ENCODE results near the gene KIAA0825. TPM values are rescaled to one million over a fixed set of nuclear protein-coding genes. Genes with fewer than 3 reads are reported as not detected.
"Not testable (repeated sequence)": the region's sequence is repeated elsewhere in the genome, so short reads cannot be mapped to it uniquely, and the experiment has no call there.

The KIAA0825 gene
- total RNA-seq, 3 donors from 2014 or later (not counting 1 experiment from before 2014, with no cell fraction given) = 2.4 to 5.0 (median 4.8) TPM

DNA sequence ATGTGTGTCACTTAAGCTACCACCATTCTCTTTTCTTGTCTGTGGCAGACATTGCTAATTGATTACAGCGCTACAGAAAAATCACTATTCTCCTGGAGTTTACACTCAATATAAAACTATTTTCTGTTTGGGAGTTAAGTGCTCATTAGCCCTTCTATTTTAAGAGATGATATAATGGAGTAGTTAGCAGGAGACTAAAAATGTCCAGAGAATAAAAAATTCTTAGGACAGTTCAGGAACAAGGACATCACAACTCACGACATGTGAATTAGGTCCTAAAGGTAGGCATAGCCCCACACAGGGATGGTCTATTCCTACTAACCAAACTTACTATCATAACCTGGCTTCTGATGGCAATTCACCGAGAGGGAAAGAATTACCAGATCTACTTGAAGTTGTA is 258.5 kb downstream of the KIAA0825 start:
- Histone ChIP-seq H3K9me3 (ENCODE audit: control insufficient read depth, insufficient read depth, low read length) (no peaks in the 10 kb centered on the region), H3K36me3 (ENCODE audit: control insufficient read depth, insufficient read depth, low read length) (no peaks in the 10 kb centered on the region), H3K4me3 (ENCODE audit: low read length) (no peak overlapping the region), H3K27me3 (ENCODE audit: control insufficient read depth, insufficient read depth, low read length) (no peaks in the 10 kb centered on the region), H3K4me1 (ENCODE audit: control insufficient read depth, insufficient read depth, low read length) (no peaks in the 10 kb centered on the region), H3K27ac (ENCODE audit: low read length) (no peak overlapping the region)
- intact Hi-C loops (cut with micrococcal nuclease) = no loop called here
- no peak overlapping the region for H3K27ac Mint-ChIP-seq
- no CpG with 5 or more reads among the region's 3 CpGs for WGBS (ENCODE audit: insufficient coverage)
- H3K4me1 Mint-ChIP-seq = no peaks in the 10 kb centered on the region
- no peaks in the 10 kb centered on the region for H3K27me3 Mint-ChIP-seq (ENCODE audit: low read depth in 2 of 2)
- no peak overlapping the region for H3K4me3 Mint-ChIP-seq
- DNase-seq = no peak
- no peak for ATAC-seq
- no peak for TF ChIP-seq CTCF (IDR thresholded peaks at IDR 0.05)
- no peaks in the 10 kb centered on the region for H3K36me3 Mint-ChIP-seq
- no peaks in the 10 kb centered on the region for H3K9me3 Mint-ChIP-seq

GRCh38 chr5:94355811-94356210 is 262.6 kb downstream of the KIAA0825 start:
- intact Hi-C loops (cut with micrococcal nuclease) = no loop called here
- Mint-ChIP-seq H3K4me1 (no peaks in the 10 kb centered on the region), H3K9me3 (peaks cover 0 to 3% of the 10 kb centered on the region in 2 donors), H3K36me3 (no peaks in the 10 kb centered on the region), H3K27ac (no peak overlapping the region), H3K27me3 (ENCODE audit: low read depth in 2 of 2) (no peaks in the 10 kb centered on the region), H3K4me3 (no peak overlapping the region)
- Histone ChIP-seq H3K9me3 (ENCODE audit: control insufficient read depth, insufficient read depth, low read length) (no peaks in the 10 kb centered on the region), H3K27me3 (ENCODE audit: control insufficient read depth, insufficient read depth, low read length) (no peaks in the 10 kb centered on the region), H3K4me3 (ENCODE audit: low read length) (no peak overlapping the region), H3K36me3 (ENCODE audit: control insufficient read depth, insufficient read depth, low read length) (no peaks in the 10 kb centered on the region), H3K4me1 (ENCODE audit: control insufficient read depth, insufficient read depth, low read length) (no peaks in the 10 kb centered on the region), H3K27ac (ENCODE audit: low read length) (no peak overlapping the region)
- ATAC-seq (no peak), DNase-seq (no peak)
- TF ChIP-seq CTCF (IDR thresholded peaks at IDR 0.05) = no peak

GRCh38 chr5:94354837-94355485 is 263.4 kb downstream of the KIAA0825 start:
- H3K27ac ChIP-seq (ENCODE audit: low read length); H3K36me3 Mint-ChIP-seq; H3K27me3 Mint-ChIP-seq (ENCODE audit: low read depth in 2 of 2); H3K27ac Mint-ChIP-seq; H3K4me3 ChIP-seq (ENCODE audit: low read length); DNase-seq; H3K9me3 Mint-ChIP-seq; H3K27me3 ChIP-seq (ENCODE audit: control insufficient read depth, insufficient read depth, low read length); H3K4me1 Mint-ChIP-seq; H3K36me3 ChIP-seq (ENCODE audit: control insufficient read depth, insufficient read depth, low read length); intact Hi-C loops (cut with micrococcal nuclease); H3K4me1 ChIP-seq (ENCODE audit: control insufficient read depth, insufficient read depth, low read length); ATAC-seq; H3K9me3 ChIP-seq (ENCODE audit: control insufficient read depth, insufficient read depth, low read length); H3K4me3 Mint-ChIP-seq: not testable (repeated sequence)
- WGBS (ENCODE audit: insufficient coverage) = 80% methylated on average over 4 of the region's 5 CpGs

GRCh38 chr5:94353605-94354004 is 264.8 kb downstream of the KIAA0825 start:
- Histone ChIP-seq H3K27ac (ENCODE audit: low read length) (no peak overlapping the region), H3K4me3 (ENCODE audit: low read length) (no peak overlapping the region), H3K36me3 (ENCODE audit: control insufficient read depth, insufficient read depth, low read length) (no peaks in the 10 kb centered on the region), H3K4me1 (ENCODE audit: control insufficient read depth, insufficient read depth, low read length) (no peaks in the 10 kb centered on the region), H3K27me3 (ENCODE audit: control insufficient read depth, insufficient read depth, low read length) (no peaks in the 10 kb centered on the region), H3K9me3 (ENCODE audit: control insufficient read depth, insufficient read depth, low read length) (no peaks in the 10 kb centered on the region)
- DNase-seq = no peak
- WGBS (ENCODE audit: insufficient coverage) = 83% methylated on average over 2 of the region's 4 CpGs
- TF ChIP-seq CTCF (IDR thresholded peaks at IDR 0.05) = no peak
- peaks cover 0 to 8% of the 10 kb centered on the region in 2 donors for H3K9me3 Mint-ChIP-seq
- no peak overlapping the region for H3K27ac Mint-ChIP-seq
- H3K36me3 Mint-ChIP-seq = peaks cover under 1% of the 10 kb centered on the region
- no peaks in the 10 kb centered on the region for H3K27me3 Mint-ChIP-seq (ENCODE audit: low read depth in 2 of 2)
- ATAC-seq = no peak
- H3K4me3 Mint-ChIP-seq = no peak overlapping the region
- H3K4me1 Mint-ChIP-seq = no peaks in the 10 kb centered on the region
- intact Hi-C loops (cut with micrococcal nuclease) = no loop called here

All from natural killer cell (primary cell).